GM15510 (cell line): ENCODE results near the gene ZMYND19.

ENCODE experiments used
- POLR2A ChIP-seq: IDR thresholded peaks from 3 replicates; pipeline ENCODE4 v1.6.1; 2011; ENCODE audit warnings: borderline replicate concordance; ENCODE audit not compliant: insufficient read length; ENCODE audit errors: extremely low read depth

Gene ZMYND19

DNA sequence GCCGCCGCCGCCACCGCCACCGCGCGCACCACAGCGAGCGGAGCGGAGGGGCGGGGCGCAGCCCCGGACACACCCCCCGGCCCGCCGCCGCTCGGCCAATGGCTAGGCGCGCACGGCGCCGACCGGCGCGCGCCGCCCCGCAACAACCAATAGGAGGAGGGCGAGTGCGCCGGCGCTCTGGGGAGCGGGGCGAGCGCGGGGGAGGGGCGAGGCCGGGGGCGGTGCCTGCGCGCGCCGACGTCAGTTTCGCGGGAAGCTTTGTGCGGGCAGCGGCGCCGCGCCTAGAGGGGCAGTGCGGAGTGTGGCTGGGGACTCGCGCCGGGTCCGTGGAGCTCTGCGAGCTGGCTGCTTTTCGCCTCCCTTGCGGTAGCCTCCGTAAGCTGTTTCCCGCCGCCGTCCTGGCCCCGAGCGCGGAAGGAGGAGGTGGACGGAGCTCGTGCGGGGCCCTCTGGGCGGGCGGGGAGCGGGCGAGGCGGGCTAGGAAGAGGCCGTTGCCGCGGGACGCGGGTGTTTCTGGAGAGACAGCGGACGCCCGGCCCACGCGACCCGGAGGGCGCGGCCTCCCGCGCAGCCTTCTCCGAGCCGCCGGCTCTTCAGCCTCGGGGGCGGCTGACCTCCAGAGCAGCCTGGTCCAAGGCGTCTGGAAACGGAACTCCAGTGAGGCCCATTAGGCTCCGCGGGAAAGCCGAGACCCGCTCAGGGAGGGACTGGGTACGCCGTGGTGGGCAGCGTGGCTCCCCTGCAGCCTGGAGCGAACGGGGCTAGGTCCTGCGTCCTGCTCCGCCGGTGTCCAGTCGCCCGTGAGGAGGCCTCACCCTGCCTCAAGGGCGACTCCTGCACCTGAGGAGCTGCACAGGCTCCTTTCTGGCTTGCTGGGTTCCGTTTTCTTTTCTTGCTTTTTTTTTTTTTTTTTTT is at the start of gene ZMYND19:
TSS of gene ZMYND19 (minus strand) at position 44 of the 915 bp plus-strand sequence. CDS start 249 bp downstream, outside the sequence.
- peak; percentile 54 for TF ChIP-seq POLR2A

- no peak for TF ChIP-seq POLR2A
Measured at GRCh38 chr9:137639303-137640051, 49.2 kb upstream of the ZMYND19 start.

GRCh38 chr9:137638680-137639079 is 48.4 kb upstream of the ZMYND19 start:
- TF ChIP-seq POLR2A: no peak

GRCh38 chr9:137634016-137634415 is 43.7 kb upstream of the ZMYND19 start:
- TF ChIP-seq POLR2A: no peak

- no peak for TF ChIP-seq POLR2A
Measured at GRCh38 chr9:137632230-137633161, 42.2 kb upstream of the ZMYND19 start.

GRCh38 chr9:137631345-137632229 is 41.3 kb upstream of the ZMYND19 start:
- TF ChIP-seq POLR2A: no peak

- TF ChIP-seq POLR2A: no peak
Measured at GRCh38 chr9:137630679-137631078, 40.4 kb upstream of the ZMYND19 start.

GRCh38 chr9:137630126-137630525 is 39.8 kb upstream of the ZMYND19 start:
- no peak for TF ChIP-seq POLR2A

- TF ChIP-seq POLR2A: no peak
Measured at GRCh38 chr9:137626464-137626863, 36.2 kb upstream of the ZMYND19 start.

DNA sequence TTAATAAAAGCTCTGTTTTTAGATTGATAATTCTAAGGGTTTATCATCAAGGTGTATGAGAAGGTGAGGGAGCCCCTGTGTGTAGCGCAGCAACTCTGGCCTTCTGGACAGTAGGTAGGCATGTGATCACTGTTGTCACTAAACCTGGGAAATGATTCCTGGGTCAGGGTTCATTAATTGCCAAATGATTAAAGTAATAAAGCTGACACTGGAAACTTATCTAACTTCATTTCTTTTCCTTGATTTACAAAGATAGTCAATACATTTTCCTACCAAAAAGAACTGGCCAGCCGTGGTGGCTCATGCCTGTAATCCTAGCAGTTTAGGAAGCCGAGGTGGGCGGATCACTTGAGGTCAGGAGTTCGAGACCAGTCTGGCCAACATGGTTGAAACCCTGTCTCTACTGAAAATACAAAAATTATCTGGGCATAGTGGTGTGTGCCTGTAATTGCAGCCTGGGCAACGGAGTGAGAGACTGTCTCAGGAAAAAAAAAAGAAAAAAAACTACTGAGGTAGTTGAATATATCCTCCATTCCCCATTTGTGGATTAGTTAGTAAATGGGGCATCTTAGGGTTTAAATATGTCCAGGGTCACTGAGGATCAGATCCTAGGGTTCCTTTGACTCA is 30.9 kb upstream of the ZMYND19 start:
- no peak for TF ChIP-seq POLR2A

GRCh38 chr9:137620581-137620980 is 30.3 kb upstream of the ZMYND19 start:
- TF ChIP-seq POLR2A: no peak

DNA sequence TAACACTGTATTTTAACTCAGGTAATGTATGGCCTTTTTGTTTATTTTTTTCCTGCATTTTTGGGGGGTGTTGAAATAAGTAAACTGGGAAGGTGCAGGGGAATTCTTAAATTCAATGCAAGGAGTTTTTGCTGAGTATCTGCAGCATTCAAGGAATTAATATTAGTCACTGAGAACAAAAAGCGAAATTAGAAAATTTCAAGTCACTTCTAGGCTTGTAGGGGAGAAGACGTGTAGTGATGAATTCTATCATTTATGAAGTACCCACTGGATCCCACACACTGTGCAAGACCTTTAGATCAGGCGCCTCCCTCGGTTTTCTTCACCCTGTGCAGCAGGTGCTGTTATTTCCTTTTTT is 29.7 kb upstream of the ZMYND19 start:
- TF ChIP-seq POLR2A: no peak
